NCI-H146 (cell line): Measurements from ENCODE around the gene SMIM1.
"Not testable (repeated sequence)": the region's sequence is repeated elsewhere in the genome, so short reads cannot be mapped to it uniquely, and the experiment has no call there.

Experiments used
- DNase-seq: peaks from one replicate; lab custom pipeline; 2025; lab: John Stamatoyannopoulos, UW

SMIM1 gene

DNA sequence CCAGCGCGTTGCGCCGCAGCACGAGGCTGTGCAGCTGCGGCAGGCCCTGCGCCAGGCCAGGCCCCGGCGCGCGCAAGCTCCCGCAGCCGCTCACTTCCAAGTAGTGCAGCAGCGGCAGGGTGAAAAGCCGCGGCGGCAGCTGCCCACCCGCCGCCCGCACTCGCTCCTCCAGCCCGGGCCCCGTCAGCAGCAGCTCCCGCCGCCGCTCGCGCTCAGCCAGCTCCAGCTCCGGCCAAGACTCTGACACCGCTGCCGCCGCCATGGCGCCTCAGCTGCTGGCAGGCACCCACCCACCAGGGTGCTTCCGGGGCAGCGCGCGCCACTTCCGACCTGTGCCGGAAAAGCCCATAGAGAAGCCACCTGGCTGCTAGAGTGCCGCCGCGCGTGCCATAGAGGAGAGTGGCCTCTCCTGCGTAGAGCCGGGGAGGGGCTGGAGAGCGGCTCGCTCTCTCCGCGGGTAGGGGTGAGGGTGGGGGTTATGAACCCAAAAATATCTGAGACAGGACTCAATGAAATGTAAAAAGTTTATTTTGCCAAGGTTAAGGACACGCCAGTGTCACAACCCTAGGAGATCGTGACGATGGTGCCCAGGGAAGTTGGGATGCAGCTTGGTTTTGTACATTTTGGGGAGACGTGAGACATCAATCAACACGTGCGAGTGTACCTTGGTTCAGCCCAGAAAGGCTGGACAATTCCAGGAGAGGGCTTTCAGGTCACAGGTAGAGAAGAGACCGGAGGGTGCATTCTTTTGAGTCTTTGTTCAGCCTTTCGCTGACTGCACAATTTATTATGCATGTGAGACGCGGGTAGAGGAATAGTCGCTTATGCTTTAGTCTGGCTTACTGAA is 23.9 kb downstream of the SMIM1 start, which contains the start of gene LRRC47:
LRRC47 (minus strand) TSS at position 284 of the 847 bp plus-strand sequence; CDS start at position 262, 22 bp downstream.
- peak; percentile 88 for DNase-seq

DNA sequence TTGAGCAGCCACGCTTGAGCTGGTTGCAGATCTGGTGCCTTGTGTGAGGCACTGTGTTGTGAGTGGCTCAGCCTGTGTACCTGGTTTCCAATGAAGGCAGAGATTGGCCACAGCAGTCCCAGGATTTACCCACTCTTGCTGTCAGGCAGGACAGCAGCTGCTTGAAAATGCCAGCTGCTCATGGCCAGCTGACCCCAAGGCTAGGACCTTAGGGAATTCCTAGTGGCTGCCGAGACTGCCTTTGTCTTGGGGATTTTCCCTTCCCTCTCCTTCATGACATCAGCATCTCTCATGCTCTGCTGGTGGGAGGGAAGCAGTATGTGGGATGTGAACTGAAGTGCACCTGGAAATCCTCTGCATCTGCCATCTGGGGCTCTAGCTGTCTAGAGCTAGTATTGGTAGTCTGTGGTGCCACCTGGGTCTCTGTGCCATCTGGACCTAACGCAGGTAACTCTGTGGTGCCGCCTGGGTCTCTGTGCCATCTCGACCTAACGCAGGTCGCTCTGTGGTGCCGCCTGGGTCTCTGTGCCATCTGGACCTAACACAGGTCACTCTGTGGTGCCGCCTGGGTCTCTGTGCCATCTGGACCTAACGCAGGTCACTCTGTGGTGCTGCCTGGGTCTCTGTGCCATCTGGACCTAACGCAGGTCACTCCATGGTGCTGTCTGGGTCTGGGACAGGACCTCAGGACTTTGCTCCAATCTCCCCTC is 27.6 kb downstream of the SMIM1 start:
- no peak for DNase-seq

DNA sequence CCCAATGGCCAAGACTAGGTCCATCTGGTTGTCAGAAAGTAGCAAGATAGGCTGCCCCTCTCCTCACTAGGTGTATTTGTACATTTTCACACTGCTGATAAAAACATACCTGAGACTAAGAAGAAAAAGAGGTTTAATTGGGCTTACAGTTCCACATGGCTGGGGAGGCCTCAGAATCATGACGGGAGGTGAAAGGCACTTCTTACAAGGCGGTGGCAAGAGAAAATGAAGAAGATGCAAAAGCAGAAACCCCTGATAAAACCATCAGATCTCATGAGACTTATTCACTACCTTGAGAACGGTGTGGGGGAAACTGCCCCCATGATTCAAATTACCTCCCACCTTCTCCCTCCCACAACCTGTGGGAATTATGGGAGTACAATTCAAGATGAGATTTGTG is 28.2 kb downstream of the SMIM1 start:
- DNase-seq = not testable (repeated sequence)

DNA sequence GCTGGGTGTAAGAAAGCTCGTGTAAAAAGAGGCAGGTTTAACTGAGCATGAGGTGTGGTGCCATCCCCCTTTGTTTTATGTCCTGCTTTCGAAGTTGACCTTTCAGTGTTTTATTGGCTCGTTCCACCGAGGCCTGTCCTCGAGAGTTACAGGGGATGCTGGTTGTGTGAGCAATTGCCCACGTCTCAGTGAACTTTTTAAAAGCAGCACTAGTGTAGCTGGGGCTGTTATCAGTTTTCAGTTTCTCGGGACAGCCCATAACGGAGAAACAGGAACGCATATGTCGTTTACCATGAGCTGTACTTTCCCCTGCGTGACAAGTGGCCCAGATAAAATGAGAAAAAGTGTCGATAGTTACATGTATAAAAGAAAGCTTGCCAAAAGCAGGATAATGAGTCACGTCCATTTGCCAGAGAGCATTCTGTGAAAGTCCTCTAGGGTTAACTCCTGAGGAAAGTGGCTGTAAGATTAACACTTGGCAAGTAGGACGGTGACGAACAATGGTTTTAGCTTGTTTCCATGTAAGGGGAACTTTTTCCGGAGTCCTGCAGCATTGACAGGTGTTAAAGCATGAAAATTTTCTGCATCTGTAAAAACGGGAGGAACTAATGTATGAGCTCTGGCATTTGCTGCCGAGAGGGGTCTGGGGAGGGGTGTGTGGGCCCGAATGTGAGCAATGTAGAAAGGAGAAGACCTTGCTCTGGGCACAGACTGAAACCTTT is 31.5 kb downstream of the SMIM1 start:
- no peak for DNase-seq

DNA sequence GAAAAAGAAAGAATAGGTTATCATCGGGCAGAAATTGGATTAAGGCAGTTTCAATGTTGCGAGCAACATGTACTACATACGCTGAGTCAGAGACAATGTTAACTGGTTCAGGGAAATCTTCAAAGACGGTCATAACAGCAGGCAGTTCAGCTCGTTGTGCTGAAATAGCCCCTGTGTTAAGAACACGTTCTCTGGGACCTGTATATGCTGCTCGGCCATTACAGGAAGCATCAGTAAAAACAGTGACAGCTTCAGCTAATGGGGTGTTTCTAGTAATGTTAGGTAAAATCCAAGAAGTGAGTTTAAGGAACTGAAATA is 32.0 kb downstream of the SMIM1 start:
- not testable (repeated sequence) for DNase-seq

DNA sequence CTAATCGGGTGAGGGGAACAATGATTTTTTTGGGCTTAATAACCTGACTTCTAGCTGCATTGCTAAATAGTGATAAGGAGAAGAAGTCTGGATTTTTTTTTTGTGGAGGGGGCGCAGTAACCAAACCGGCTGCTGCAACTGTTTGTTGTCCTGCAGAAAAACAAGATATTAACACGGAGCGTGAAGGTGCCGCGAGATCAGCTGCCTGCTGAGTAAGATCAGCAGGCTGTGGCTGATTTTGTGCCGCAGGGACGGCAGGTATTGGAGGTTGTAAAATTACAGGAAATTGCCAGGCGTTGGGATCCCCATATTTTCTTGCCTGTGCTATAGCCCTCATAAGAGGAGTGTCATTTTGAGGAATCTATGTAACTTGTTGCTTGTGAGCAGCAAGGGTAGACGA is 32.5 kb downstream of the SMIM1 start:
- no peak for DNase-seq

DNA sequence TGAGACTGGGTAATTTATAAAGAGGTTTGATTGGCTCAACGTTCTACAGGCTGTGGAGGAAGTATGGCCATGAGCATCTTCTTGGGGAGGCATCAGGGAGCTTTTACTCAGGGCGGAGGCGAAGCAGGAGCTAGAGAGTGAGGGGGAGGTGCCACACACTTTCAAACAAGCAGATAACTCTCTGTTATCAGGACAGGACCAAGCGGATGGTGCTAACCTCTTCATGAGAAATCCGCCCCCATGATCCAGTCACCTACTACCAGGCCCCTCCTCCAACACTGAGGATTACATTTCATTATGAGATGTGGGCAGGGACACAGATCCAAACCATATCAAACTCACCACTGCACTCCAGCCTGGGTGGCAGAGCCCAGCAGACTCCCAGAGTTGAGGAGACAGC is 35.2 kb downstream of the SMIM1 start:
- DNase-seq = no peak

DNA sequence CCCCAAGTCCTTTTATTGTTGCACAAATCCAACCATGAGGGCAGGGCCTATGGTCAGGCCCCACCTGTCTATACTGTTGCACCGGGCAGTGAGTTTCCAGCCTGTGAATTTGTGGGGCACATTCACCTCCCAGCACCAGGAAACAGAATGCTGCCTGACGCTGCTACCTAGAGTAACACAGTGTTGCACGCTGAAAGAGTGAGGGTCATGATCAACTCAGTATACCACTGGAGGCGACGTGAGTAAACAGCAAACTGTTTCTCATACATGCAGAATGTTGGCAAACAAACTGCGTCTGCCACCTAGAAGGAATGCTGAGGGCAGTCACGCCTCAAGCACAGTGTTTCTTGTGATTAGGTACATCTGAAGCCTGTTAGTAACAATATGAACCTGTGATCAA is 37.1 kb downstream of the SMIM1 start:
- no peak for DNase-seq

DNA sequence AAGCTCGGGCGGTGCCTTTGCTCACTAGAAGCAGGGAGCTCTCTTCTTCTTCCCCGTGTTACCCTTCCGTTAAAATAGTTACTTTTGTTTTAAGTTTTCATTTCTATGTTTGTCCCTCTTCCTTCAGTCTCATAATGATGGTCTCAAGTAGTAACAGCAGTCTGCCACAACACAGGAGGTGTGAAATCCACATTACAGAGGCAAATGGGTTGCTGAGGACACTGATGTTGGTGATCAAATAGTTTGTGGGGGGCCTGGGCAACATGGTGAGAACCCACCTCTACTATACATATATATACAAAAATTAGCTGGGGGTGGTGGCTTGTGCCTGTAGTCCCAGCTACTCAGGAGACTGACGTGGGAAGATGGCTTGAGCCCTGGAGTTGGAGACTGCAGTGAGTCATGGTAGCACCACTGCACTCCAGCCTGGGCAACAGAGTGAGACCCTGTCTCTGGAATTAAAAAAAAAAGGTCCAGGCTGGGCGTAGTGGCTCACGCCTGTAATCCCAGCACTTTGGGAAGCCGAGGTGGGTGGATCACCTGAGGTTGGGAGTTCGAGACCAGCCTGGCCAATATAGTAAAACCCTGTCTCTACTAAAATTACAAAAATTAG is 37.7 kb downstream of the SMIM1 start:
- not testable (repeated sequence) for DNase-seq

DNA sequence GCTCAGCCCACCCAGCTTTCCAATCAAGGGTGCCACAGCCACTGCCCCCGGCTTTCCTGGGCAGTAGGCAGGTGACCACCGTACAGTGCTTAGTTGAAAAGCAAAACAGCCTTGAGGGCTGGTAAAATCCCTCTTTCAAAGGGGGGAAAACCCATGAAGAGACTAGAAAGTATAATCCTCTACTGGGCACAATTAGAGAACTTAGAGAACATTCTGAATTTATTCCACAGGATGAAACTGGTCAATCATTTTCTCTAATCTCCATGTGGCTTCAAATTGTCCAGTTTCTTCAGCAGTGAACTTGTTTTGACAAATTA is 39.0 kb downstream of the SMIM1 start:
- no peak for DNase-seq

DNA sequence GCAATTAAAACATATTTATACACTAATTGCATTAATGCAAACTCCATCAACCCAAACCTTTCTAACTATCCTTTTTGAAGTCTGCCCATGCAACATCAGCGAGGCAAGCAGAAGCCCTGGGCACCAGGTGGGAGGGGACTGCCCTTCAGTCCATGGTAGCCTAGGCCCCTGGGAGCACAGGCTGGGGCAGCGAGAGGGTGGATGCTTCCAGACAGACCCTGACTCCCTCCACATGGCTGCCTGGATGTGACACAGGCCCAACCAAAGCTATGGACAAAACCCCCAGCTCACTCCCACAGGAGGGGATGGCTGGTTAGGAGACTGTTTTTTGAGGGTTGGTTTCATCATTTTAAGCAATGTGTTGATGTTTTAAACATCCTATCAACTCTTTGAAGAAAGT is 41.5 kb downstream of the SMIM1 start:
- no peak for DNase-seq

DNA sequence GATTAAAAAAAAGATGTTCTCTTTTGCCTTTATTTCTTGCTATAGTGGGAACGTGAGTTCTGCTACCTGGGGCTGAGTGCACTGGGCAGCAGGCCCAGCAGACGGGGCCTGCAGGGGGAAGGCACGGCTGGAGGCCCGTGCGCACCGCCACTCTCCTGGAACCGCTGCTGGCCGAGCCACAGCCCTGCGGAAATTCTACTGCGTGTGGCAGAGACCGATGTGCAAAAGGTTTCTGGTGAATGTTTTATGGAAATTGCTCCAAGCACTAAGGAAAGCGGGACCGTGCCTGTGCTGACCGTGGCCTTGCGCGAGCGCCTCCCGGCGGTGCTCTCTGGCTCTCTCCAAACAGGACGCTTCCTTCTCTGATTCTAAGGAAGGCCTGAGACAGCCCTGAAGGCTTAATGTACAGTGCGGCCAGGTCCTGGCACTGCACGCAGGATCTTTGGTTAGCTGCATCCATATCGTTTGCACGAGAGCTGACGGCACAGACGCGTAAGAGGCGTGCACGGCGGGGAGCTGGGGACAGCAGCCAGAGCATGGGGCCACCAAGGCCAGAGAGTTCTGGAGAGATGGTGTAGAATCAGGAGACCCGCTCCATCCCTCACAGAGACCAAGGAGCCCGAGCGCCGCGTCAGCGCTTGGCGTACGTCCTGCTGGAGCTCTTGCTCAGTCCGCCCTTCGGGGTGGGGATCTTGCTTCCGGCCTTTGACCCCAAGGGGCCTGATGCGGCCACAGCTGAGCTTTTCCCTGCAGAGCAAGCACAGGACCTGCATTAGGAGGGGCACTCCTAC is 42.4 kb downstream of the SMIM1 start:
- no peak for DNase-seq

DNA sequence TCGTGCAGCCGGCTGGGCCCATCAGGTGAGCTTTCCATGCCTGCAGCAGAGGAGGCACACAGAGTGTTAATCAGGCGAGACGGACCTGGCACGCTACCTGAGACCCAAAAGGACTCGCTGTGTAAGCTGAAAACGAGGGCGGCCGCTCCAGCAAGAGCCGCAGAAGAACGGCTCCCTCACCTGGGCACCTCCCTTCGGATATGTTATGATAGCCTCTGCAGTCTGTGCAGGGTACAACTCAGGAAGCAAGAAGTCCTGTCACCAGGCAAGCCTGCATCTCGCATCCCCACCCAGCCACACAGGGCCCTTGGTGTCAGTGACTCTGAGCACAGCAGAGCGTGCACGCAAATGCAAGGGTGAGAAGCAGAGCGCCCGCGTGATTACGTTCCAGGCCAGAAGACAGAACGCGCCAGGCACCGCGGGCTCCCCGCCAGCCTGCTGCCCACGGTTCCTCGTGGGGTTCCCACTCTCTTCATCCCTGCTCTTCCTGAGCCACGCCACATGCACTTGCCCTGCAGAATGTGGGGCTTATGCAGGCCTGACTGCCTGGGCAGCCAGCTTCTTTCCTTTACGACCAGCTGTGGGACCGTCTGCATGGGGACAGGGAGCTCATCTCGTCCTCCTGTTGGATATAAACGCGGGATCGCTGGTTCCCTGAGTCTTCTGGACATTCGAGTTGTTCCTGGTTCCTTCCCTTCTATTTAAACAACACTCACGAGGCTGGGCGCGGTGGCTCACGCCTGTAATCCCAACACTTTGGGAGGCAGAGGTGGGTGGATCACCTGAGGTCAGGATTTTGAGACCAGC is 44.0 kb downstream of the SMIM1 start:
- DNase-seq = no peak

DNA sequence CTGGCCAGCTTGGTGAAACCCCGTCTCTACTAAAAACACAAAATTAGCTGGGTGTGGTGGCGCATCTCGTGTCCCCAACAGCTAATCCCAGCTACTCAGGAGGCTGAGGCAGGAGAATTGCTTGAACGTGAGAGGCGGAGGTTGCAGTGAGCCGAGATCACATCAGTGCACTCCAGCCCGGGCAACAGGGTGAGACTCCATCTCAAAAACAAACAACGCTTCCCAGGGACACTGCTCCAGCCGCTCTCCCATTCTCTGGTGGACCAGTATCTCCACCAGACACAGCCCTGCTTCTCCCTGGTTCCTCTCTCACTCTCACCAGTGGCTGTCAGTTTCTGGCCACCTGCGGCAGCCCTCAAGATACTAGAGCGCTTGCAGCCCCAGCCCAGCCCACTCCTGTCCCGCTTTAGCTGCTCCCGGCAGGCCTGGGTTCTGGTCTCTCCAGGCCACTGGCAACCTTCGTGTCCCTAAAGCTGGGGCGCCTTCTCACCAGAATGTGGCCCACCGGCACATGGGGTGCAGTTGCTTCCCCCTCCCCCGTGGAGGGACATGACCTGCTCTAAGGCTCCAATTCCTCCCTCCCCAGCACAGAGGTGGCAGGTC is 44.7 kb downstream of the SMIM1 start:
- DNase-seq = no peak

DNA sequence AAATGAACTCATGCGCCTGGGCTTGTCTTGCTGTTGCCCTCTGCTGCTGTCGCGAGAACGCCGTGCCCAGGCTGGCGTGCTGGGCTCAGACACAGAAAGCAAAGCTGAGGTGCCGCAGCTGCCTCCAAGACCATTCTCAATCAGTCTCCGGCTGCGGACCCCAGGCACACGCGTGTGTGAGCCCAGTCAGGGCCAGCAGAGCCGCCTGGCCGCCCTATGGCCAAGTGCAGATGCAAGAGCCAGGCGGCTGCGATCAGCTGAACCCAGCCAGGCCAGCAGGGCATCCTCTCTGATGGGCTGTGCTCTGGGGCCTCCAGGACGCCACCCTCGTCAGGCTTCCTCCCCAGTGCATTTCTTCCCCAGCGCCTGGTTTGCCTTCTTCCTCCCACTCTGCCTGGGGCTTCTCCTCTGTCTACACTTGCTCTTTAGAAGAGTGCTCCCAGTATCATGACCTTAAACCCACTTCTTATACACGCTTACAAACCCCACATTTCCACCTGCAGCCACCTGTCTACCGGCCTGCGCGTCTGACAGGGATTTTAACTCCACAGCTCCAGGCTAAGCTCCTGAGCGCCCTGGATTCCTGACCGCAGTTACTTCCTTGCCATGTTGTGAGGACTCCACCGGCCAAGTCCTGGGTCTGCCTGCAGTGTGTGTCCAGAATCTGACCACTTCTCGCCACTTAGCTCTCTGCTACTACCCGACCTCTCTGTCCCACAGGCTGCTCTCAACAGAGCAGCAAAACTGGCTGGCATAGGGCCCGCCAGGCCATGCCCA is 45.5 kb downstream of the SMIM1 start:
- DNase-seq = no peak

DNA sequence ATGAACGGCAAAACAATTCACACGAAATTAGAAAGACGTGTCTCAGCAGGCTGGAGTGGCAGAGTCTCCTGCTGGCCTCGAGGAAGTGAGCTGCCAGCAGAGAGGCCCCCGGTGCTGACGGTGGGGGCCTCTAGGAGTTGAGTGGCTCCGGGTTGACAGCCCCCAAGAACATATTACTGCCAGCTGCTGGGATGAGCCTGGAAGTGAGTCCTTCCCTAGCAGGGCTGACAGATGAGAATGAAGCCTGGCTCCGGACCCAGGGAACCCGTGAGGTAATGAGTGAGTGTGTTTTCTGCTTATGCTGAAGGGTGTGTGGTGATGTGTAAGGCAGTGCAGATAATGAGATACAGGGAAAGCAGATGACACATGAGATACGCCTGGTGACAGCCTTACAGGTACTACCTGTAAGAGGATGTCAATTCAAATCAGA is 47.2 kb downstream of the SMIM1 start:
- DNase-seq = no peak

DNA sequence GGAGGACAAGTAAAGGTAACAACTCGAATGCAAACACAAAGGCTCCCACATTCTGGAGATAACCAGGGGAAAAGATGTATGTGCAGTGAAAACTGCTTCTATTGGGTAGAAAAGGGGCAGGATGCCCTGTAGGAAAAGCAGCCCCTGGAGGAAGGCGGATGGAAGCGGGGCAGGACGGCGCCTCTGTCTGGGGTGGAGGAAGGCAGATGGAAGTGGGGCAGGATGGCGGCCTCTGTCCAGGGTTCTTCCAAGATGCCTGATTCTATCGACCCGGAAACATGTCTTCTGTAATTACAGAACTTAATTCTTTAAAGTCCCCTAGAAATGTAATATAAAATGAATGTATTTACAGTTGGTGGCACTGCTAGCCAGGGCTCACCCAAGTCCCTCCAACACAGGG is 47.8 kb downstream of the SMIM1 start:
- DNase-seq = no peak

DNA sequence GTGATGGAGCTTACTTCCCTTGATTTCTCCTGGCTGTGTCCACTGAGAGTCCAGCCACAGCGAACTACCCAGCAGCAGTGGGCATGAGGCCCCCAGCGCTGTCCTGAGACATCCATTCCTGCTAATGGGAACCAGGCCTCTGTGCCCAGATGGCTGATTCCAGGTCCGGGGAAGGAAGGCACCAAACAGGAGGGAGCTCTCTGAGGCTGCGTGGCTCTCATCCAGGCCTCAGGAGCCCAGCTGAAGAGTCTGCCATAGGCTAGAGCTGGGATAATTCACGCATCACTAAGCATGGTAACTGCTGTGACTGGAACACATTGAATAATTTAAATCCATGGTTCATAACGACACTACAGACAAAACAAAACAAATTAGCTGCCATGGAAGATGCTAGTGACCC is 48.5 kb downstream of the SMIM1 start:
- no peak for DNase-seq

DNA sequence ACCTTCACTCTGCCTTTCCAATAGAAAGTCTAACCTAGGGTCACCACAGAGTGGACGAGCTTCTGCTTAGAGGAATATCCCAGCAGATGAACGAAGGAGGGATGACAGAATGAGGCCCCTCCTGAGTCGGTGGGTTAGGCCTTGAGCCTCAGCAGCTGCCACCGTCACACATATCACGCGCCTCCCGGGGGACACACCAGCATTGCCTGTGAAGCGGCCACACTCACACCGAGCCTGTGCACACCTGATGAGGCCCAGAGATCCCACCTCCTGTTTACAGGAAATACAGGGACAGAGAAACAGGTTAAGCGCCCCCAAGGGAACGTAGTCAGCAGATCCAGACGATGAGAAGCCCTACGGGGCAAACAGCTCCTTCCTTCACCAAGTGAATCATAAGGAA is 48.9 kb downstream of the SMIM1 start:
- no peak for DNase-seq

DNA sequence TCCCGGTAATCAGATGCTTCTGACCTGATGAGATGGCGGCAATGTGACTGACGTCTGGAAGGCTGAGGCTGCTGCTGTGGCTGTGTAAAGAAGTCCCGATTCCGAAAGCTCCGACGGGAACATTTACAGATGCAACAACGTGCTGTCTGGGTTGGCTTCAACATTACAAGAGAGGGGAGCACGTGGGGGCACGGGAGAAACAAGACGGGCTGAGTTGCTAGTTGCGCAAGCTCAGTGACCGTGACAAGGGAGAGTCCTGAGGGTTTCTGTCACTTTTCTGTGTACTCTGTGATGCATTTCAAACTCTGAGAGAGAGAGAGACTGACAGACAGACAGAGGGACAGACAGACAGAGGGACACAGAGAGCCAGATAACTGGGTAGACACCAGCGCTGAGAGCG is 49.4 kb downstream of the SMIM1 start:
- no peak for DNase-seq
